Measurements from ENCODE around the gene ASAP3.

- TF ChIP-seq POLR2A (conservative IDR thresholded peaks at IDR 0.05) (no peak), SP1 (CRISPR knock-in tag; IDR thresholded peaks at IDR 0.05) (no peak)
Measured at GRCh38 chr1:23517581-23517980, 33.6 kb upstream of the ASAP3 start.
